SK-N-SH (cell line): ENCODE data around the gene YBX2. TPM values are rescaled to one million over a fixed set of nuclear protein-coding genes. Genes with fewer than 3 reads are reported as not detected.

ENCODE experiments used
- CTCF ChIA-PET: fragments of 300-600, 350-600 bp; formaldehyde crosslinking; extraction: SDS; loops from one replicate; lab custom pipeline; 2021; lab: Yijun Ruan, JAX
- POLR2A ChIA-PET: fragments of 350-600 bp; sonication (Branson Sonifier 250); formaldehyde crosslinking; extraction: SDS; loops from one replicate; lab custom pipeline; 2020; ENCODE audit warnings: antibody characterized with exemption, inconsistent platforms; lab: Yijun Ruan, JAX
- DNase-seq: peaks from one replicate; pipeline ENCODE4 v3.0.0; 2012
- H2AFZ ChIP-seq: fragments of 200-600 bp; sonication (generic); 2 replicates; pipeline ENCODE4 v1.8.1; 2016; ENCODE audit warnings: antibody characterized with exemption, mild to moderate bottlenecking, low read depth
- H3F3A ChIP-seq: fragments of 200-600 bp; sonication (generic); replicated peaks from 2 replicates; pipeline ENCODE3; 2016; ENCODE audit warnings: antibody characterized with exemption, mild to moderate bottlenecking; ENCODE audit not compliant: insufficient read depth
- H3K27ac ChIP-seq, 2 experiments: fragments of 200-500 bp in 1 of 2; fragments of 200-600 bp in 1 of 2; sonication (Bioruptor generic) in 1 of 2; sonication (generic), shearing (Covaris generic) in 1 of 2; 2 replicates each; pipeline versions ENCODE4 v1.5.1 to v1.6.1; 2014 to 2016; ENCODE audit warnings: low read depth in 2 of 2, inconsistent platforms in 1 of 2, low read length in 1 of 2, mild to moderate bottlenecking in 1 of 2, mixed read lengths in 1 of 2
- H3K27me3 ChIP-seq: fragments of 200-600 bp; sonication (generic), shearing (Covaris generic); 2 replicates; pipeline ENCODE4 v1.6.1; 2016; ENCODE audit warnings: mixed run types; ENCODE audit not compliant: insufficient read depth
- H3K36me3 ChIP-seq, 2 experiments: fragments of 200-500 bp in 1 of 2; fragments of 200-600 bp in 1 of 2; sonication (Bioruptor generic) in 1 of 2; sonication (generic) in 1 of 2; replicated peaks in 1 of 2; 2 replicates each; pipeline versions ENCODE3 to v1.5.1; 2014 to 2016; ENCODE audit warnings: low read length in 1 of 2, mild to moderate bottlenecking in 1 of 2; ENCODE audit not compliant: insufficient read depth in 2 of 2, control insufficient read depth in 1 of 2
- H3K4me1 ChIP-seq, 2 experiments: fragments of 200-500 bp in 1 of 2; fragments of 200-600 bp in 1 of 2; sonication (Bioruptor generic) in 1 of 2; sonication (generic), shearing (Covaris generic) in 1 of 2; 2 replicates each; pipeline versions ENCODE4 v1.5.1 to v1.6.1; 2014 to 2016; ENCODE audit warnings: low read depth in 1 of 2, low read length in 1 of 2, mixed run types in 1 of 2; ENCODE audit not compliant: insufficient read depth in 2 of 2, control insufficient read depth in 1 of 2
- H3K4me2 ChIP-seq: fragments of 200-600 bp; sonication (generic), shearing (Covaris generic); 2 replicates; pipeline ENCODE4 v1.6.1; 2017; ENCODE audit warnings: mixed run types
- H3K4me3 ChIP-seq, 2 experiments: fragments of 200-500 bp in 1 of 2; fragments of 200-600 bp in 1 of 2; sonication (Bioruptor generic) in 1 of 2; sonication (generic), shearing (Covaris generic) in 1 of 2; 2 replicates each; pipeline versions ENCODE4 v1.5.1 to v1.8.1; 2014 to 2016; ENCODE audit warnings: low read depth in 2 of 2, inconsistent platforms in 1 of 2, low read length in 1 of 2, mild to moderate bottlenecking in 1 of 2, mixed read lengths in 1 of 2, moderate library complexity in 1 of 2
- H3K79me2 ChIP-seq: fragments of 200-600 bp; sonication (generic); 2 replicates; pipeline ENCODE4 v1.8.1; 2017; ENCODE audit warnings: mild to moderate bottlenecking; ENCODE audit not compliant: insufficient read depth
- H3K9ac ChIP-seq: fragments of 200-600 bp; sonication (generic); 2 replicates; pipeline ENCODE4 v1.6.1; 2017; ENCODE audit warnings: mixed run types
- H3K9me2 ChIP-seq: fragments of 200-600 bp; sonication (generic); 2 replicates; pipeline ENCODE4 v1.6.1; 2017; ENCODE audit warnings: mixed run types
- H3K9me3 ChIP-seq: fragments of 200-600 bp; sonication (generic); 2 replicates; pipeline ENCODE4 v1.6.1; 2017; ENCODE audit warnings: mixed run types, mild to moderate bottlenecking, moderate library complexity
- H4K20me1 ChIP-seq: fragments of 200-600 bp; sonication (generic); 2 replicates; pipeline ENCODE4 v1.6.1; 2017; ENCODE audit warnings: mild to moderate bottlenecking, mixed run types; ENCODE audit not compliant: insufficient read depth
- CHD2 ChIP-seq: fragments of 150-350 bp; IDR thresholded peaks from 2 replicates; pipeline ENCODE4 v1.6.1; 2018; ENCODE audit warnings: low read length; ENCODE audit not compliant: partially characterized antibody
- EP300 ChIP-seq, 2 experiments: IDR thresholded peaks; 2 replicates each; pipeline versions ENCODE4 v1.4.0 to v1.6.1; 2012; ENCODE audit warnings: borderline replicate concordance in 1 of 2, low read depth in 1 of 2, low read length in 1 of 2
- EZH2phosphoT487 ChIP-seq: fragments of 200-600 bp; sonication (generic); IDR thresholded peaks from 2 replicates; pipeline ENCODE4 v1.6.1; 2017; ENCODE audit warnings: low read depth, mixed run types, mild to moderate bottlenecking, antibody characterized with exemption, moderate library complexity, borderline replicate concordance
- FOSL2 ChIP-seq: IDR thresholded peaks from 2 replicates; pipeline ENCODE4 v1.4.0; 2012; ENCODE audit warnings: low read depth, mild to moderate bottlenecking, moderate library complexity, borderline replicate concordance
- FOXM1 ChIP-seq: IDR thresholded peaks from 2 replicates; pipeline ENCODE4 v1.4.0; 2012; ENCODE audit warnings: low read depth, mild to moderate bottlenecking
- GABPA ChIP-seq: IDR thresholded peaks from 2 replicates; pipeline ENCODE4 v1.4.0; 2012; ENCODE audit warnings: low read depth, mild to moderate bottlenecking
- IRF3 ChIP-seq: fragments of 150-350 bp; IDR thresholded peaks from 2 replicates; pipeline ENCODE4 v1.6.1; 2016; ENCODE audit warnings: mild to moderate bottlenecking, low read depth, low read length
- NFIC ChIP-seq: IDR thresholded peaks from 2 replicates; pipeline ENCODE4 v1.4.0; 2012; ENCODE audit warnings: borderline replicate concordance
- POLR2AphosphoS5 ChIP-seq: IDR thresholded peaks from 2 replicates; pipeline ENCODE4 v1.6.1; 2012; ENCODE audit warnings: low read depth, low read length
- RAD21 ChIP-seq: IDR thresholded peaks from 2 replicates; pipeline ENCODE4 v1.6.1; 2012; ENCODE audit warnings: mild to moderate bottlenecking, low read length
- RFX5 ChIP-seq: IDR thresholded peaks from 2 replicates; pipeline ENCODE4 v1.6.1; 2012; ENCODE audit warnings: mild to moderate bottlenecking, improper control_type of control experiment, low read length
- RXRA ChIP-seq: IDR thresholded peaks from 2 replicates; pipeline ENCODE4 v1.4.0; 2012; ENCODE audit warnings: low read depth, mild to moderate bottlenecking, borderline replicate concordance
- SIN3A ChIP-seq: IDR thresholded peaks from 2 replicates; pipeline ENCODE4 v1.6.1; 2012; ENCODE audit warnings: low read depth, mild to moderate bottlenecking, low read length, moderate library complexity, borderline replicate concordance
- TCF12 ChIP-seq: IDR thresholded peaks from 2 replicates; pipeline ENCODE4 v1.4.0; 2012
- TEAD4 ChIP-seq: IDR thresholded peaks from 2 replicates; pipeline ENCODE4 v1.4.0; 2012; ENCODE audit warnings: mild to moderate bottlenecking, borderline replicate concordance; ENCODE audit not compliant: insufficient read depth
- whole genome bisulfite sequencing: methylation state at CpG from one replicate; pipeline ENCODE4 v1.1.6; 2017; ENCODE audit warnings: low lambda C conversion rate; 5-methylcytosine and 5-hydroxymethylcytosine counted together
- polyA plus RNA-seq, 3 experiments: library from polyadenylated mRNA; depleted of rRNA; stranded (reverse); fragments of >200 nt; gene quantifications; 2 replicates each; pipeline ENCODE4 v1.2.3, GENCODE V29; 2012
- TF ChIP-seq, protein P1 (sequence below): fragments of 150-350 bp; IDR thresholded peaks from 2 replicates; pipeline ENCODE4 v1.6.1; 2017; ENCODE audit warnings: antibody characterized with exemption, low read length, low read depth, borderline replicate concordance
- TF ChIP-seq, protein P2 (sequence below): IDR thresholded peaks from 2 replicates; pipeline ENCODE4 v1.4.0; 2012; ENCODE audit warnings: low read depth, borderline replicate concordance
- TF ChIP-seq, protein P3 (sequence below): IDR thresholded peaks from 2 replicates; pipeline ENCODE4; 2012
- TF ChIP-seq, protein P4 (sequence below): IDR thresholded peaks from 2 replicates; pipeline ENCODE4 v1.6.1; 2012; ENCODE audit warnings: mild to moderate bottlenecking, low read depth, low read length, moderate library complexity

YBX2 gene
- polyA plus RNA-seq, 1 of the 3 experiments (the other 2 are of a cell fraction), result 0.54 TPM

DNA sequence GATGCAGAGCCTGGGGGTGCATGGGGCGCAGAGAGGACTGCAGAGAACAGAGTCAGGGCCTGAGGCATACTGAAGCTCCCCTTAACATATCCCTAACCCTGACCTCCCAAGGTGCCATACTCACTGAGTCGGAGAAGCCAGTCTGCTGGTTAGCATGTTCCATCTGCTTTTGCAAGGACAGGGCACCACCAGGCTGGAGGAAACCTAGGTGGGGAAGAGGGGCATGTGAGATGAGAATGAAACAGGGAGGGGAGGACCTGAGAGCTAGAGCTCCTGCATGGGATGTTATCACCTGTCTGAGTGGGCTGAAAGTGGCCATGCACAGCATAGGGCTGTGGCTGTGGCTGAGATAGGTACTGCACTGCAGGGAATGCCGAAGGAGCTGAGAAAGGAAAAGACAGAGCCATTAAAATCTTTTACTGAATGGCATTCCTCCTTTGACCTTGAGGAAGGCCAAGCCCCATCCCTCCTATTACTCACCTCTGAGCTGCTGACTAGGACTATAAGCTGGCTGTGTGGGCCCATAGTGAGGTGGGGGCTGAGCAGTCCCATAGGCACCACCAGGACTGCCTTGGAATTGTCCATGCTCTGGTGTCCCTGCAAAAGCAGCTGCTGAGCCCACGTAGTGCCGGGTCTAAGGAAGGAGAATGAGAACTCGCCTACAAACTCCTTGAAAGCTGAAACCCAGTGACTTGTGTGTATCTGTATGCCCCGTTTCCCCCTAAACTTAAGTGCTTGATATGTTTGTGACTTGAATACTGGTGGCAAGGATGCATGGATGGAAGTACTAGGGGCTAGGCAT, 18.9 kb upstream of the YBX2 start (continued):
- no peak for TF ChIP-seq IRF3
- TF ChIP-seq, protein P1, sequence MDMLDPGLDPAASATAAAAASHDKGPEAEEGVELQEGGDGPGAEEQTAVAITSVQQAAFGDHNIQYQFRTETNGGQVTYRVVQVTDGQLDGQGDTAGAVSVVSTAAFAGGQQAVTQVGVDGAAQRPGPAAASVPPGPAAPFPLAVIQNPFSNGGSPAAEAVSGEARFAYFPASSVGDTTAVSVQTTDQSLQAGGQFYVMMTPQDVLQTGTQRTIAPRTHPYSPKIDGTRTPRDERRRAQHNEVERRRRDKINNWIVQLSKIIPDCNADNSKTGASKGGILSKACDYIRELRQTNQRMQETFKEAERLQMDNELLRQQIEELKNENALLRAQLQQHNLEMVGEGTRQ, result no peak
- TF ChIP-seq, all 33 proteins: peak for 2

DNA sequence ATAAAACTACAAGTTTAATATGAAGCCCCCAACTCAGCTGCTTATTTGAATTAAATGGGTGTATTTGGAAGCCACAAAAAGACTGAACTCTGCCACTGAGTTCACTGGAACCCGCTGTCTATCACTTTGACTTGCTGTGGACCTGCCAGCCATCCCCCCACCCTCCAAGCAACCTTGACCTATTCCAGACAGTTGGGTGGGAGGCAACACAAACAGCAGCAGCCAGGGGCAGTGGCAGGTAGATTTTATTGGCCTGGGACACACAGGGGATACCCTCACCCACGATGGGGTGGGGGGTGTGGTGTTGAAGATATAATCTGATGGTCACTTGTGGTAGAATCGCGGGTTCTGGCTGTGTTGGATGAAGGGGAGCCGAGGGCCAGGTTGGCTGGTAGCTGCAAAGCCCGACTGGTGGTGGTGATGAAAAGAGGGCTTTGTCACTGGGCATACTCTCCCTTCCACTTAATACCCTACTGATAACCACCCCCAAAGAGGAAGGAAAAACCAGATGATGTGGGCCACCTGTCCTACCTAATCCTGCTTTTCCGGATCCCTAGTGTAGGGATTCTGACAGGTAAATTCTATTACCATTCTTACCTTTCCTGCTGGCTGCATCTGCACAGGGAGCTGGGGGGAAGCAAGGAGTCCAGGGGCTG, 18.1 kb upstream of the YBX2 start:
- Histone ChIP-seq H3K79me2 (peaks cover 69% of the 10 kb centered on the region), H3K27ac (0 out of 4 replicates have a peak overlapping the region, but pooled peaks of 1 of the 2 experiments have one; percentile 8), H4K20me1 (peaks cover 62% of the 10 kb centered on the region), H3K36me3 (peaks cover 49 to 59% of the 10 kb centered on the region in 2 experiments), H3K4me3 (no peak overlapping the region), H3K4me1 (peaks cover 23 to 49% of the 10 kb centered on the region in 2 experiments), H3K9me2 (no peaks in the 10 kb centered on the region), H3K27me3 (no peaks in the 10 kb centered on the region), H3K9me3 (no peaks in the 10 kb centered on the region), H2AFZ (no peak overlapping the region), H3F3A (peaks cover 64% of the 10 kb centered on the region), H3K9ac (no peak overlapping the region), H3K4me2 (peak overlapping the region; percentile 30; the same call in 1 of the 2 replicates)
- ChIA-PET POLR2A (interaction anchor here (1.2 kb wide), 1 partner anchor 17 kb away, joined by 6 read pairs; the partner anchor contains the start of gene NEURL4), CTCF (interaction anchor here (0.6 to 2.2 kb wide), 8 partner anchors 10 to 94 kb away, joined by 3 to 8 read pairs (median 3); no protein-coding TSS in a partner anchor)
- 65% methylated on average over 7 of the region's 7 CpGs for WGBS
- DNase-seq, result no peak
- TF ChIP-seq, protein P2, sequence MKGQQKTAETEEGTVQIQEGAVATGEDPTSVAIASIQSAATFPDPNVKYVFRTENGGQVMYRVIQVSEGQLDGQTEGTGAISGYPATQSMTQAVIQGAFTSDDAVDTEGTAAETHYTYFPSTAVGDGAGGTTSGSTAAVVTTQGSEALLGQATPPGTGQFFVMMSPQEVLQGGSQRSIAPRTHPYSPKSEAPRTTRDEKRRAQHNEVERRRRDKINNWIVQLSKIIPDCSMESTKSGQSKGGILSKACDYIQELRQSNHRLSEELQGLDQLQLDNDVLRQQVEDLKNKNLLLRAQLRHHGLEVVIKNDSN, result no peak
- no peak for TF ChIP-seq FOXM1
- no peak for TF ChIP-seq POLR2AphosphoS5
- no peak for TF ChIP-seq RXRA
- no peak for TF ChIP-seq TCF12
- no peak for TF ChIP-seq NFIC
- TF ChIP-seq CHD2, result no peak
- no peak for TF ChIP-seq FOSL2
- TF ChIP-seq EZH2phosphoT487, result no peak
- no peak for TF ChIP-seq EP300 (IDR thresholded peaks at IDR 0.05; ENCODE audit: borderline replicate concordance in 1 of 2, low read depth in 1 of 2, low read length in 1 of 2)
- TF ChIP-seq IRF3, result no peak
- TF ChIP-seq, protein P3, sequence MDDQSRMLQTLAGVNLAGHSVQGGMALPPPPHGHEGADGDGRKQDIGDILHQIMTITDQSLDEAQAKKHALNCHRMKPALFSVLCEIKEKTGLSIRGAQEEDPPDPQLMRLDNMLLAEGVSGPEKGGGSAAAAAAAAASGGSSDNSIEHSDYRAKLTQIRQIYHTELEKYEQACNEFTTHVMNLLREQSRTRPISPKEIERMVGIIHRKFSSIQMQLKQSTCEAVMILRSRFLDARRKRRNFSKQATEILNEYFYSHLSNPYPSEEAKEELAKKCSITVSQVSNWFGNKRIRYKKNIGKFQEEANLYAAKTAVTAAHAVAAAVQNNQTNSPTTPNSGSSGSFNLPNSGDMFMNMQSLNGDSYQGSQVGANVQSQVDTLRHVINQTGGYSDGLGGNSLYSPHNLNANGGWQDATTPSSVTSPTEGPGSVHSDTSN, result no peak
- TF ChIP-seq RAD21, result no peak
- no peak for TF ChIP-seq GABPA
- no peak for TF ChIP-seq RFX5
- no peak for TF ChIP-seq TEAD4
- TF ChIP-seq, protein P4, sequence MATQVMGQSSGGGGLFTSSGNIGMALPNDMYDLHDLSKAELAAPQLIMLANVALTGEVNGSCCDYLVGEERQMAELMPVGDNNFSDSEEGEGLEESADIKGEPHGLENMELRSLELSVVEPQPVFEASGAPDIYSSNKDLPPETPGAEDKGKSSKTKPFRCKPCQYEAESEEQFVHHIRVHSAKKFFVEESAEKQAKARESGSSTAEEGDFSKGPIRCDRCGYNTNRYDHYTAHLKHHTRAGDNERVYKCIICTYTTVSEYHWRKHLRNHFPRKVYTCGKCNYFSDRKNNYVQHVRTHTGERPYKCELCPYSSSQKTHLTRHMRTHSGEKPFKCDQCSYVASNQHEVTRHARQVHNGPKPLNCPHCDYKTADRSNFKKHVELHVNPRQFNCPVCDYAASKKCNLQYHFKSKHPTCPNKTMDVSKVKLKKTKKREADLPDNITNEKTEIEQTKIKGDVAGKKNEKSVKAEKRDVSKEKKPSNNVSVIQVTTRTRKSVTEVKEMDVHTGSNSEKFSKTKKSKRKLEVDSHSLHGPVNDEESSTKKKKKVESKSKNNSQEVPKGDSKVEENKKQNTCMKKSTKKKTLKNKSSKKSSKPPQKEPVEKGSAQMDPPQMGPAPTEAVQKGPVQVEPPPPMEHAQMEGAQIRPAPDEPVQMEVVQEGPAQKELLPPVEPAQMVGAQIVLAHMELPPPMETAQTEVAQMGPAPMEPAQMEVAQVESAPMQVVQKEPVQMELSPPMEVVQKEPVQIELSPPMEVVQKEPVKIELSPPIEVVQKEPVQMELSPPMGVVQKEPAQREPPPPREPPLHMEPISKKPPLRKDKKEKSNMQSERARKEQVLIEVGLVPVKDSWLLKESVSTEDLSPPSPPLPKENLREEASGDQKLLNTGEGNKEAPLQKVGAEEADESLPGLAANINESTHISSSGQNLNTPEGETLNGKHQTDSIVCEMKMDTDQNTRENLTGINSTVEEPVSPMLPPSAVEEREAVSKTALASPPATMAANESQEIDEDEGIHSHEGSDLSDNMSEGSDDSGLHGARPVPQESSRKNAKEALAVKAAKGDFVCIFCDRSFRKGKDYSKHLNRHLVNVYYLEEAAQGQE, result no peak
- TF ChIP-seq SIN3A, result no peak
